HEK293T (cell line): ENCODE results near the gene IFT88.

ENCODE experiments used
- CTCF ChIA-PET: fragments of 350-600 bp; formaldehyde crosslinking; extraction: SDS; loops from one replicate; lab custom pipeline; 2021; ENCODE audit warnings: antibody characterized with exemption, inconsistent platforms; lab: Yijun Ruan, JAX
- POLR2A ChIA-PET: fragments of 350-600 bp; formaldehyde crosslinking; extraction: SDS; loops from one replicate; lab custom pipeline; 2020; ENCODE audit warnings: antibody characterized with exemption, inconsistent platforms; lab: Yijun Ruan, JAX
- DNase-seq: peaks from one replicate; pipeline ENCODE4 v3.0.0; 2012; ENCODE audit warnings: mixed read lengths; ENCODE audit errors: extremely low spot score
- ARNT ChIP-seq: fragments of 450-650 bp; IDR thresholded peaks from 2 replicates; pipeline ENCODE4 v1.6.1; 2017; ENCODE audit warnings: mild to moderate bottlenecking
- BHLHE40 ChIP-seq: fragments of 450-650 bp; IDR thresholded peaks from 2 replicates; pipeline ENCODE4 v1.6.1; 2016; ENCODE audit warnings: mild to moderate bottlenecking, moderate library complexity, borderline replicate concordance
- CTBP1 ChIP-seq: fragments of 450-650 bp; IDR thresholded peaks from 2 replicates; pipeline ENCODE4 v1.6.1; 2016; ENCODE audit warnings: borderline replicate concordance
- ELF4 ChIP-seq: fragments of 450-650 bp; IDR thresholded peaks from 2 replicates; pipeline ENCODE4 v1.6.1; 2017; ENCODE audit warnings: antibody characterized with exemption
- FOXA1 ChIP-seq: fragments of 450-650 bp; IDR thresholded peaks from 2 replicates; pipeline ENCODE4 v1.6.1; 2016; ENCODE audit warnings: mild to moderate bottlenecking
- FOXK2 ChIP-seq: fragments of 450-650 bp; IDR thresholded peaks from 2 replicates; pipeline ENCODE4 v1.6.1; 2016; ENCODE audit warnings: mild to moderate bottlenecking
- FOXM1 ChIP-seq: fragments of 450-650 bp; IDR thresholded peaks from 2 replicates; pipeline ENCODE4 v1.6.1; 2017; ENCODE audit warnings: mild to moderate bottlenecking, borderline replicate concordance
- HDGF ChIP-seq: fragments of 450-650 bp; IDR thresholded peaks from 2 replicates; pipeline ENCODE4 v1.6.1; 2017; ENCODE audit warnings: antibody characterized with exemption, borderline replicate concordance
- L3MBTL2 ChIP-seq: fragments of 450-650 bp; conservative IDR thresholded peaks from 2 replicates; pipeline ENCODE4 v1.6.1; 2016; ENCODE audit warnings: mild to moderate bottlenecking
- LEF1 ChIP-seq: fragments of 450-650 bp; IDR thresholded peaks from 2 replicates; pipeline ENCODE4 v1.6.1; 2017; ENCODE audit warnings: mild to moderate bottlenecking, borderline replicate concordance
- NFRKB ChIP-seq: fragments of 450-650 bp; IDR thresholded peaks from 2 replicates; pipeline ENCODE4 v1.6.1; 2016; ENCODE audit warnings: mild to moderate bottlenecking, moderate library complexity
- PKNOX1 ChIP-seq: fragments of 450-650 bp; IDR thresholded peaks from 2 replicates; pipeline ENCODE4 v1.6.1; 2016
- SP1 ChIP-seq: fragments of 450-650 bp; IDR thresholded peaks from 2 replicates; pipeline ENCODE4 v1.6.1; 2017
- SUZ12 ChIP-seq: fragments of 450-650 bp; IDR thresholded peaks from 2 replicates; pipeline ENCODE4 v1.6.1; 2016; ENCODE audit warnings: mild to moderate bottlenecking
- TARDBP ChIP-seq: fragments of 450-650 bp; IDR thresholded peaks from 2 replicates; pipeline ENCODE4 v1.6.1; 2016
- ZNF384 ChIP-seq: fragments of 450-650 bp; IDR thresholded peaks from 2 replicates; pipeline ENCODE4 v1.6.1; 2016

IFT88 gene

GRCh38 chr13:20571676-20572075 is 4.7 kb downstream of the IFT88 start:
- ChIA-PET POLR2A (no interaction called here), CTCF (no interaction called here)
- no peak for DNase-seq
- TF ChIP-seq PKNOX1: no peak
- no peak for TF ChIP-seq HDGF
- no peak for TF ChIP-seq L3MBTL2
- no peak for TF ChIP-seq FOXA1
- TF ChIP-seq FOXK2: no peak
- no peak for TF ChIP-seq ZNF384
- no peak for TF ChIP-seq NFRKB

GRCh38 chr13:20573186-20573585 is 6.2 kb downstream of the IFT88 start:
- no peak for DNase-seq
- CTCF ChIA-PET: no interaction called here
- no peak for TF ChIP-seq BHLHE40
- TF ChIP-seq PKNOX1: no peak
- no peak for TF ChIP-seq TARDBP
- TF ChIP-seq LEF1: no peak
- TF ChIP-seq CTBP1: no peak
- POLR2A ChIA-PET: no interaction called here

GRCh38 chr13:20573636-20574035 is 6.7 kb downstream of the IFT88 start:
- TF ChIP-seq BHLHE40: no peak
- CTCF ChIA-PET: no interaction called here
- POLR2A ChIA-PET: no interaction called here
- DNase-seq: no peak

GRCh38 chr13:20579191-20579590 is 12.2 kb downstream of the IFT88 start:
- POLR2A ChIA-PET: no interaction called here
- CTCF ChIA-PET: no interaction called here
- TF ChIP-seq FOXK2 (no peak), L3MBTL2 (no peak), PKNOX1 (no peak), SP1 (no peak), CTBP1 (no peak), FOXA1 (no peak), BHLHE40 (no peak), ARNT (no peak), HDGF (no peak), ZNF384 (no peak), LEF1 (no peak), NFRKB (no peak), ELF4 (no peak), FOXM1 (no peak), SUZ12 (no peak)
- DNase-seq: no peak

- CTCF ChIA-PET: no interaction called here
- TF ChIP-seq LEF1 (no peak), BHLHE40 (no peak), SUZ12 (no peak), ARNT (no peak), ZNF384 (no peak), ELF4 (no peak), L3MBTL2 (no peak), FOXA1 (no peak), FOXK2 (no peak), NFRKB (no peak), FOXM1 (no peak), HDGF (no peak), PKNOX1 (no peak), TARDBP (no peak), SP1 (no peak), CTBP1 (no peak)
- POLR2A ChIA-PET: no interaction called here
- no peak for DNase-seq
Observed at GRCh38 chr13:20580257-20580656, 13.3 kb downstream of the IFT88 start.

GRCh38 chr13:20582026-20582425 is 15.1 kb downstream of the IFT88 start:
- POLR2A ChIA-PET: no interaction called here
- no peak for DNase-seq
- CTCF ChIA-PET: no interaction called here
- TF ChIP-seq L3MBTL2 (no peak), CTBP1 (no peak), PKNOX1 (no peak), LEF1 (no peak), SUZ12 (no peak), TARDBP (no peak), FOXA1 (no peak), ZNF384 (no peak), FOXK2 (no peak), NFRKB (no peak), FOXM1 (no peak), ARNT (no peak), ELF4 (no peak), HDGF (no peak), SP1 (no peak), BHLHE40 (no peak)
